ENCODE results near the gene MTUS2.

DNA sequence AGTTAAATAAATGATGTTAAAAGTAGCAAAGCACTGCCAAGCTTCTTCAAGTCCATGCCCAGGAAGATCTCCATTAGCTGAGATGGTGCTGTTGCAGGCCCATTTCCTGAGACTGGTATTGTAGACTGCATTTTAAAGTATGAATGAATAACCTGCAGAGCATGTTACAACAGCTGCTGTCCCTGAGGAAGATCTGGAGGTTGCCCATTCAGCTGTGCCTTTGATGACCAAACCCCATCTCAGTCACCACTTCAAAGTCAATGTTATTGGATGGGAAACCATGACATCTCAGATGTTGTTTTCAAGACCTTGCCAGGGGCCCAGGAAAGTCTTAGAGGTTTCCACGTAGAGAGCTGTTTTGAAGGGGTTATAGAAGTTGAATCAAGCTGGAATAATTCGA lies 281.3 kb downstream of the MTUS2 start:
- TF ChIP-seq, protein P1, sequence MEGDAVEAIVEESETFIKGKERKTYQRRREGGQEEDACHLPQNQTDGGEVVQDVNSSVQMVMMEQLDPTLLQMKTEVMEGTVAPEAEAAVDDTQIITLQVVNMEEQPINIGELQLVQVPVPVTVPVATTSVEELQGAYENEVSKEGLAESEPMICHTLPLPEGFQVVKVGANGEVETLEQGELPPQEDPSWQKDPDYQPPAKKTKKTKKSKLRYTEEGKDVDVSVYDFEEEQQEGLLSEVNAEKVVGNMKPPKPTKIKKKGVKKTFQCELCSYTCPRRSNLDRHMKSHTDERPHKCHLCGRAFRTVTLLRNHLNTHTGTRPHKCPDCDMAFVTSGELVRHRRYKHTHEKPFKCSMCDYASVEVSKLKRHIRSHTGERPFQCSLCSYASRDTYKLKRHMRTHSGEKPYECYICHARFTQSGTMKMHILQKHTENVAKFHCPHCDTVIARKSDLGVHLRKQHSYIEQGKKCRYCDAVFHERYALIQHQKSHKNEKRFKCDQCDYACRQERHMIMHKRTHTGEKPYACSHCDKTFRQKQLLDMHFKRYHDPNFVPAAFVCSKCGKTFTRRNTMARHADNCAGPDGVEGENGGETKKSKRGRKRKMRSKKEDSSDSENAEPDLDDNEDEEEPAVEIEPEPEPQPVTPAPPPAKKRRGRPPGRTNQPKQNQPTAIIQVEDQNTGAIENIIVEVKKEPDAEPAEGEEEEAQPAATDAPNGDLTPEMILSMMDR (conservative IDR thresholded peaks at IDR 0.05 in 1 of 2, IDR thresholded peaks at IDR 0.05 in 1 of 2; ENCODE audit: low read depth in 1 of 2, low read length in 2 of 2), result no peak
- no peak for TF ChIP-seq EZH2 (IDR thresholded peaks at IDR 0.05; ENCODE audit: low read length, missing control alignments)
